GM19455 (cell line): ENCODE results near the gene TPD52L2.
"Not testable (repeated sequence)": the region's sequence is repeated elsewhere in the genome, so short reads cannot be mapped to it uniquely, and the experiment has no call there.

ENCODE experiments used
- ATAC-seq: cut with Tn5 transposase; IDR thresholded peaks from one replicate; pipeline ENCODE4 v1.9.1; 2021; ENCODE audit not compliant: unreplicated experiment

The TPD52L2 gene

GRCh38 chr20:63855363-63856097 lies 9.5 kb upstream of the TPD52L2 start:
- ATAC-seq: no peak

- ATAC-seq: no peak
Measured at GRCh38 chr20:63856098-63856511, 9.0 kb upstream of the TPD52L2 start.

GRCh38 chr20:63857764-63858392 lies 7.2 kb upstream of the TPD52L2 start:
- no peak for ATAC-seq

- no peak for ATAC-seq
Measured at GRCh38 chr20:63858393-63859165, 6.5 kb upstream of the TPD52L2 start.

- no peak for ATAC-seq
Measured at GRCh38 chr20:63859166-63859699, 5.8 kb upstream of the TPD52L2 start.

- ATAC-seq: no peak
Measured at GRCh38 chr20:63860325-63861051, 4.6 kb upstream of the TPD52L2 start.

- no peak for ATAC-seq
Measured at GRCh38 chr20:63861365-63861934, 3.6 kb upstream of the TPD52L2 start, which contains the start of gene ABHD16B. TSS of gene ABHD16B (plus strand) at chr20:63861498. CDS start at chr20:63861541, 43 bp downstream.

GRCh38 chr20:63861981-63862901 lies 2.8 kb upstream of the TPD52L2 start:
- ATAC-seq: no peak

- no peak for ATAC-seq
Measured at GRCh38 chr20:63863021-63863797, 1.9 kb upstream of the TPD52L2 start.

- peak; percentile 52 for ATAC-seq
Measured at GRCh38 chr20:63863798-63864544, 1.1 kb upstream of the TPD52L2 start.

GRCh38 chr20:63864545-63864977 lies 509 bp upstream of the TPD52L2 start:
- ATAC-seq: no peak

GRCh38 chr20:63867042-63867441 lies 2.0 kb downstream of the TPD52L2 start:
- ATAC-seq: not testable (repeated sequence)

- ATAC-seq: no peak
Measured at GRCh38 chr20:63868264-63868663, 3.2 kb downstream of the TPD52L2 start.

- ATAC-seq: no peak
Measured at GRCh38 chr20:63873477-63873971, 8.5 kb downstream of the TPD52L2 start.

GRCh38 chr20:63874241-63874640 lies 9.2 kb downstream of the TPD52L2 start:
- ATAC-seq: not testable (repeated sequence)

GRCh38 chr20:63876489-63877036 lies 11.5 kb downstream of the TPD52L2 start:
- no peak for ATAC-seq

GRCh38 chr20:63877755-63878470 lies 12.8 kb downstream of the TPD52L2 start:
- no peak for ATAC-seq
